Jurkat, Clone E6-1 (cell line): ENCODE results near the gene TAF6.

Experiments
- DNase-seq: peaks from one replicate; pipeline ENCODE4 v3.0.0-alpha.2; 2011; ENCODE audit warnings: low read depth, low spot score
- H3K4me3 ChIP-seq: 2 replicates; pipeline ENCODE4 v1.5.1; 2011; ENCODE audit warnings: mild to moderate bottlenecking, low read length, control low read depth, moderate library complexity

Gene TAF6

DNA sequence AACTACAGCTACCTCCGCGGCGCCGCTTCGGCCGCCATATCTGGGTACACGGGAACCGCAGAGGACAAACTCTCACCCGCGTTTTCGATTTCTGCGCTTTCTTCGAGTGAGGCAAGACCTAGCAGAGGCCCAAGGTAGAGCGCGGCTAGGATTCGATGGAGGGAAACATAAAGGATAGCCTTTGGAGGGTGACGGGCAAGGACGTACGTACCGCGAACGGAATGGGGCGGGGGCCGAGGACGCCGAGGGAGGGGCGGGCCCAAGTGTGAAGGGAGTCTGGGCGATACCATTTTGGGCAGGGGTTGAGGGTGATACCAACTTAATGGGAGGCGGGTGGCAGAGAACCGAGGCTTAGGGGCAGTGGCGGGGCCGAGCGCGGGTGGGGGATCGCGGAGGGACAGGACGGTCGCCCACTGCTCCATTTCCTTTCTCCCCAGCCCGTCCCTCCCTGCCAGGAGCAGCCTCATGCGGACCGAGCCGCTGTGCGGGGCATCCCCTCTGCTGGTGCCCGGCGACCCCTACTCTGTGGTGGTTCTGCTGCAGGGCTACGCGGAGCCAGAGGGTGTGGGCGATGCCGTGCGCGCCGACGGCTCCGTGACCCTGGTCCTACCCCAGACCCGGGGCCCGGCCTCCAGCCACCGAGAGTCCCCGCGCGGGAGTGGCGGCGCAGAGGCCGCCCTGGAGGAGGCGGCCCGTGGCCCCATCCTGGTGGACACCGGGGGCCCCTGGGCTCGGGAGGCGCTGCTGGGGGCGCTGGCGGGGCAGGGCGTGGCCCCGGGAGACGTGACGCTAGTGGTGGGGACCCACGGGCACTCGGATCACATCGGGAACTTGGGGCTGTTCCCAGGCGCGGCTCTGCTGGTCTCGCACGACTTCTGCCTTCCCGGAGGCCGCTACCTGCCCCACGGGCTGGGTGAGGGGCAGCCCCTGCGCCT lies 8.0 kb upstream of the TAF6 start, which contains the start of gene MBLAC1:
TSS of gene MBLAC1 (plus strand) at position 37 of the 935 bp plus-strand sequence. CDS start at position 466, 429 bp downstream.
- peak; percentile 93 for DNase-seq
- peak within 1 kb of the TSS; percentile 92 for H3K4me3 ChIP-seq

DNA sequence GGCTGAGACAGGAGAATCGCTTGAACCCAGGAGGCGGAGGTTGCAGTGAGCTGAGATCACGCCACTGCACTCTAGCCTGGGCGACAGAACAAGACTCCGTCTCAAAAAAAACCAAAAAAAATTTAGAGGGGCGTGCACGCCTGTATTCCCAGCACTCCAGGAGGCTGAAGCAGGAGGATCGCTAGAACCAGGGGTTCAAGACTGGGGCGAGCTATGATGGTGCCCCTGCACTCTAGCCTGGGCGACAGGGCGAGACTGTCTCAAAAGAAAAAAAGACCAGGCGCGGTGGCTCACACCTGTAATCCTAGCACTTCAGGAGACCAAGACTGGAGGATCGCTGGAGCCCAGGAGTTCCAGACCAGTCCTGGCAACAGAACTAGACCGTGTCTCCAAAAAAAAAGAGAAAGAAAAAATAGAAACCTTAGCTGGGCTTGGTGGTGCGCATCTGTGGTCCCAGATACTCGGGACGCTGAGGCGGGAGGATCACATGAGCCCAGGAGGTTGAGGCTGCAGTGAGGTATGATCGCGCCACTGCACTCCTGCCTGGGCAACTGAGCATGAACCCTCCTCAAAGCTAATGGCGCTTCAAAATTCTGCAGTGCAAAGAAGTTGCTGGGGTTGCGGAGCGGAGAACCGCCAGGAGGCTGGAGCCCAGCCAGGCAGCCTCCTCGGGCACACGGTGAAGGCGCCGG lies 7.2 kb upstream of the TAF6 start:
- DNase-seq: no peak
- H3K4me3 ChIP-seq: peak overlapping the region; percentile 92

GRCh38 chr7:100124301-100125230 lies 5.4 kb upstream of the TAF6 start:
- H3K4me3 ChIP-seq: no peak overlapping the region
- DNase-seq: no peak

GRCh38 chr7:100122568-100122967 lies 3.4 kb upstream of the TAF6 start:
- DNase-seq: no peak

GRCh38 chr7:100122067-100122466 lies 2.9 kb upstream of the TAF6 start:
- H3K4me3 ChIP-seq: no peak overlapping the region
- no peak for DNase-seq

More at GRCh38 chr7:100122568-100122967, 3.4 kb upstream of the TAF6 start:
- H3K4me3 ChIP-seq: no peak overlapping the region

GRCh38 chr7:100120733-100121036 lies 1.5 kb upstream of the TAF6 start:
- no peak for DNase-seq
- H3K4me3 ChIP-seq: peak overlapping the region; percentile 80

- DNase-seq: peak; percentile 58
Measured at GRCh38 chr7:100119970-100120732, 993 bp upstream of the TAF6 start.

GRCh38 chr7:100118388-100119071 lies 628 bp downstream of the TAF6 start:
- no peak for DNase-seq

More at GRCh38 chr7:100119970-100120732, 993 bp upstream of the TAF6 start:
- peak overlapping the region; percentile 80 for H3K4me3 ChIP-seq

GRCh38 chr7:100115026-100115425 lies 4.1 kb downstream of the TAF6 start:
- H3K4me3 ChIP-seq: no peak overlapping the region
- DNase-seq: no peak

More at GRCh38 chr7:100118388-100119071, 628 bp downstream of the TAF6 start:
- H3K4me3 ChIP-seq: peak overlapping the region; percentile 80

DNA sequence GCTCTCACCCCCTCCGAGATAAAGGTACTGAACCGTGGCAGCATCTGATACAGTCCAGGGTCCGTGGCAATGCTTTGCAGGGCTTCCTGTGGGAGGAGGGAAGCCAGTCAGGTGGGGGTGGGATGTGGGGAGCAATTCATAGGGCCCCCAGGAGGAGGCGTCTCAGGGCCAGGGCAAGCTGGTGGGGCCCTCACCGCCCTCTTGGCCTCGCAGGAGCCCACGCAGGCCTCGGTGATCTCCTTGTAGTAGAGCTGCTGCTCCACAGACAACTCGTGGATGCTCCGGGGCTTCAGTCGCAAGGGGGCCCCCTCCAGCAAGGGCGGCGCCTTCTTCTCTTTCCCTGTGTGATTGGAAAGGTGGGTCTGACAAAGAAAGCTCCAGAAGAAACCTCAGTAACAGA lies 7.2 kb downstream of the TAF6 start:
- no peak overlapping the region for H3K4me3 ChIP-seq

GRCh38 chr7:100111156-100111555 lies 8.0 kb downstream of the TAF6 start:
- no peak for DNase-seq
- H3K4me3 ChIP-seq: no peak overlapping the region

More for the DNA sequence above, 7.2 kb downstream of the TAF6 start:
- DNase-seq: no peak

GRCh38 chr7:100109521-100110163 lies 9.5 kb downstream of the TAF6 start:
- no peak overlapping the region for H3K4me3 ChIP-seq
- no peak for DNase-seq

- DNase-seq: no peak
- no peak overlapping the region for H3K4me3 ChIP-seq
Measured at GRCh38 chr7:100107890-100108289, 11.3 kb downstream of the TAF6 start.

- DNase-seq: no peak
- no peak overlapping the region for H3K4me3 ChIP-seq
Measured at GRCh38 chr7:100107125-100107737, 11.9 kb downstream of the TAF6 start.

GRCh38 chr7:100106633-100107032 lies 12.5 kb downstream of the TAF6 start:
- DNase-seq: no peak
- H3K4me3 ChIP-seq: no peak overlapping the region

GRCh38 chr7:100105534-100105933 lies 13.6 kb downstream of the TAF6 start:
- no peak for DNase-seq

More at GRCh38 chr7:100105534-100105933, 13.6 kb downstream of the TAF6 start:
- no peak overlapping the region for H3K4me3 ChIP-seq
